HEK293 (cell line): ENCODE data around the gene KREMEN2.

Source experiments
- CTCF ChIA-PET: fragments of 350-600 bp; formaldehyde crosslinking; extraction: SDS; loops from one replicate; lab custom pipeline; 2021; ENCODE audit warnings: antibody characterized with exemption; lab: Yijun Ruan, JAX
- POLR2A ChIA-PET: fragments of 300-600 bp; formaldehyde crosslinking; extraction: SDS; loops from one replicate; lab custom pipeline; 2020; ENCODE audit warnings: antibody characterized with exemption, inconsistent platforms; lab: Yijun Ruan, JAX
- H3K27ac ChIP-seq: fragments of 200-500 bp; sonication (Bioruptor generic); 2 replicates; pipeline ENCODE4 v1.5.1; 2014; ENCODE audit warnings: low read depth, low read length, control low read depth, inconsistent platforms; ENCODE audit errors: extremely low read depth
- H3K36me3 ChIP-seq, 2 experiments: fragments of 200-500 bp in 1 of 2; sonication (Bioruptor generic) in 1 of 2; 1 replicate in 1 of 2; 2 replicates in 1 of 2; pipeline ENCODE4 v1.5.1; 2014 to 2017; ENCODE audit warnings: inconsistent platforms in 2 of 2, low read length in 2 of 2; ENCODE audit not compliant: control insufficient read depth in 2 of 2, insufficient read depth in 1 of 2
- H3K4me1 ChIP-seq: fragments of 200-500 bp; sonication (Bioruptor generic); 2 replicates; pipeline ENCODE4 v1.5.1; 2014; ENCODE audit warnings: mild to moderate bottlenecking, low read length, inconsistent platforms; ENCODE audit not compliant: control insufficient read depth, insufficient read depth
- H3K4me3 ChIP-seq: 2 replicates; pipeline ENCODE4 v1.5.1; 2011; ENCODE audit warnings: low read depth, mild to moderate bottlenecking, control low read depth, low read length, moderate library complexity
- H3K9me3 ChIP-seq: fragments of 200-500 bp; sonication (Bioruptor generic); 2 replicates; pipeline ENCODE4 v1.5.1; 2014; ENCODE audit warnings: low read depth, low read length, inconsistent platforms; ENCODE audit not compliant: control insufficient read depth, insufficient read depth
- BCL11B ChIP-seq: fragments of 450-650 bp; formaldehyde crosslinking; IDR thresholded peaks from 2 replicates; pipeline ENCODE4 v1.5.1; 2016; ENCODE audit warnings: low read depth, missing biosample characterization, missing genetic modification characterization
- GLI2 ChIP-seq: fragments of 450-650 bp; formaldehyde crosslinking; IDR thresholded peaks from 2 replicates; pipeline ENCODE4; 2017; ENCODE audit warnings: missing biosample characterization, missing genetic modification characterization, low read depth, borderline replicate concordance
- HIC1 ChIP-seq: fragments of 450-650 bp; formaldehyde crosslinking; IDR thresholded peaks from 2 replicates; pipeline ENCODE4 v1.5.1; 2016; ENCODE audit warnings: missing biosample characterization, missing genetic modification characterization
- IKZF3 ChIP-seq: fragments of 450-650 bp; IDR thresholded peaks from 2 replicates; pipeline ENCODE4 v1.5.0; 2018; ENCODE audit warnings: missing biosample characterization, mild to moderate bottlenecking, missing genetic modification characterization, moderate library complexity
- KLF7 ChIP-seq: fragments of 450-650 bp; formaldehyde crosslinking; IDR thresholded peaks from 2 replicates; pipeline ENCODE4 v1.5.1; 2016; ENCODE audit warnings: missing biosample characterization, missing genetic modification characterization, borderline replicate concordance
- KLF9 ChIP-seq: fragments of 450-650 bp; formaldehyde crosslinking; IDR thresholded peaks from 2 replicates; pipeline ENCODE4 v1.5.1; 2016; ENCODE audit warnings: missing biosample characterization, missing genetic modification characterization, low read depth
- PRDM1 ChIP-seq: fragments of 450-650 bp; formaldehyde crosslinking; IDR thresholded peaks from 2 replicates; pipeline ENCODE4; 2016; ENCODE audit warnings: missing biosample characterization, missing genetic modification characterization
- PRDM2 ChIP-seq: fragments of 450-650 bp; formaldehyde crosslinking; IDR thresholded peaks from 2 replicates; pipeline ENCODE4 v1.5.1; 2016; ENCODE audit warnings: missing biosample characterization, missing genetic modification characterization, borderline replicate concordance
- SP7 ChIP-seq: fragments of 450-650 bp; formaldehyde crosslinking; IDR thresholded peaks from 2 replicates; pipeline ENCODE4 v1.5.1; 2016; ENCODE audit warnings: missing biosample characterization, missing genetic modification characterization
- ZBTB17 ChIP-seq: fragments of 450-650 bp; formaldehyde crosslinking; IDR thresholded peaks from 2 replicates; pipeline ENCODE4 v1.5.1; 2016; ENCODE audit warnings: missing biosample characterization, missing genetic modification characterization
- ZBTB6 ChIP-seq: fragments of 450-650 bp; formaldehyde crosslinking; IDR thresholded peaks from 2 replicates; pipeline ENCODE4 v1.5.1; 2017; ENCODE audit warnings: missing biosample characterization, missing genetic modification characterization
- ZFHX2 ChIP-seq: fragments of 450-650 bp; formaldehyde crosslinking; conservative IDR thresholded peaks from 2 replicates; pipeline ENCODE4 v1.5.1; 2016; ENCODE audit warnings: missing biosample characterization, missing genetic modification characterization
- ZIC2 ChIP-seq: fragments of 450-650 bp; formaldehyde crosslinking; IDR thresholded peaks from 2 replicates; pipeline ENCODE4 v1.5.1; 2016; ENCODE audit warnings: missing biosample characterization, missing genetic modification characterization
- ZNF138 ChIP-seq: fragments of 450-650 bp; formaldehyde crosslinking; IDR thresholded peaks from 2 replicates; pipeline ENCODE4 v1.5.1; 2016; ENCODE audit warnings: missing biosample characterization, missing genetic modification characterization, borderline replicate concordance
- ZNF146 ChIP-seq: fragments of 450-650 bp; formaldehyde crosslinking; IDR thresholded peaks from 2 replicates; pipeline ENCODE4 v1.5.1; 2016; ENCODE audit warnings: missing biosample characterization, missing genetic modification characterization
- ZNF19 ChIP-seq: fragments of 450-650 bp; formaldehyde crosslinking; IDR thresholded peaks from 2 replicates; pipeline ENCODE4; 2016; ENCODE audit warnings: missing biosample characterization, missing genetic modification characterization, low read depth
- ZNF335 ChIP-seq: fragments of 450-650 bp; formaldehyde crosslinking; conservative IDR thresholded peaks from 2 replicates; pipeline ENCODE4 v1.5.1; 2016; ENCODE audit warnings: missing biosample characterization, missing genetic modification characterization
- ZNF423 ChIP-seq: fragments of 450-650 bp; formaldehyde crosslinking; IDR thresholded peaks from 2 replicates; pipeline ENCODE4 v1.5.1; 2016; ENCODE audit warnings: missing biosample characterization, missing genetic modification characterization
- ZNF560 ChIP-seq: fragments of 450-650 bp; formaldehyde crosslinking; IDR thresholded peaks from 2 replicates; pipeline ENCODE4 v1.5.1; 2017; ENCODE audit warnings: missing biosample characterization, missing genetic modification characterization, borderline replicate concordance
- ZNF629 ChIP-seq: fragments of 450-650 bp; formaldehyde crosslinking; IDR thresholded peaks from 2 replicates; pipeline ENCODE4 v1.5.1; 2017; ENCODE audit warnings: missing biosample characterization, missing genetic modification characterization
- ZNF658 ChIP-seq: fragments of 450-650 bp; formaldehyde crosslinking; IDR thresholded peaks from 2 replicates; pipeline ENCODE4; 2016; ENCODE audit warnings: missing biosample characterization, missing genetic modification characterization
- ZNF660 ChIP-seq: fragments of 450-650 bp; IDR thresholded peaks from 2 replicates; pipeline ENCODE4 v1.5.1; 2018; ENCODE audit warnings: missing biosample characterization, mild to moderate bottlenecking, missing genetic modification characterization
- ZSCAN30 ChIP-seq: fragments of 450-650 bp; IDR thresholded peaks from 2 replicates; pipeline ENCODE4 v1.5.1; 2018; ENCODE audit warnings: missing biosample characterization, mild to moderate bottlenecking, missing genetic modification characterization, moderate library complexity
- ZSCAN5A ChIP-seq: fragments of 450-650 bp; formaldehyde crosslinking; IDR thresholded peaks from 2 replicates; pipeline ENCODE4 v1.5.1; 2016; ENCODE audit warnings: missing biosample characterization, missing genetic modification characterization

Gene KREMEN2

GRCh38 chr16:2971985-2972784 is 8.1 kb downstream of the KREMEN2 start (continued):
- peak; percentile 81 for TF ChIP-seq ZIC2 (tag by site-specific recombination)
- peak; percentile 66 for TF ChIP-seq KLF9 (tag by site-specific recombination)
- TF ChIP-seq ZNF660 (tag by site-specific recombination): 0 out of 2 replicates have a peak, but pooled peaks have one; percentile 23
- peak; percentile 20; the same call in 1 of the 2 replicates for TF ChIP-seq ZNF629
- TF ChIP-seq BCL11B (tag by site-specific recombination): peak; percentile 73
- TF ChIP-seq ZFHX2 (tag by site-specific recombination): peak; percentile 41; the same call in 1 of the 2 replicates
- peak; percentile 7; the same call in 1 of the 2 replicates for TF ChIP-seq SP7
- TF ChIP-seq IKZF3: peak; percentile 17; the same call in 1 of the 2 replicates
- TF ChIP-seq ZNF335: no peak
- 0 out of 2 replicates have a peak, but pooled peaks have one; percentile 21 for TF ChIP-seq ZSCAN30 (tag by site-specific recombination)
- peak; percentile 79 for TF ChIP-seq HIC1
- TF ChIP-seq ZBTB17: no peak

- CTCF ChIA-PET: no interaction called here
- no peak overlapping the region for H3K4me3 ChIP-seq
- H3K9me3 ChIP-seq: no peaks in the 10 kb centered on the region
- H3K4me1 ChIP-seq: peaks cover 9% of the 10 kb centered on the region
- peaks cover 0 to 73% of the 10 kb centered on the region in 2 experiments; a peak in 1 of 3 replicates for H3K36me3 ChIP-seq
- POLR2A ChIA-PET: interaction anchor here (0.6 to 2.5 kb wide), 7 partner anchors 8 to 90 kb away, joined by 3 to 17 read pairs (median 4); partner anchors contain the start of genes FLYWCH2, HCFC1R1 and TNFRSF12A
- H3K27ac ChIP-seq: peak overlapping the region; percentile 45; the same call in 1 of the 2 replicates
- TF ChIP-seq ZNF146 (tag by site-specific recombination) (no peak), ZNF138 (tag by site-specific recombination) (no peak), ZSCAN30 (tag by site-specific recombination) (peak; percentile 95), ZBTB6 (0 out of 2 replicates have a peak, but pooled peaks have one; percentile 30), ZSCAN5A (no peak), ZNF629 (no peak), PRDM2 (tag by site-specific recombination) (no peak), GLI2 (no peak), ZNF658 (tag by site-specific recombination) (no peak), KLF7 (no peak), ZNF423 (tag by site-specific recombination) (0 out of 2 replicates have a peak, but pooled peaks have one; percentile 7), ZNF560 (tag by site-specific recombination) (no peak), PRDM1 (no peak), ZNF19 (tag by site-specific recombination) (no peak)
Observed at GRCh38 chr16:2973093-2973492, 9.0 kb downstream of the KREMEN2 start.
